Measurements from ENCODE around the gene ALAS1.
A peak's percentile ranks its signal among the peaks of the same experiment; 100 is the strongest.

ALAS1 gene

GRCh38 chr3:52221141-52221562, 23.2 kb downstream of the ALAS1 start:
- CTCF ChIA-PET: interaction anchor here (1.2 to 1.7 kb wide), 5 partner anchors 10 to 118 kb away, joined by 3 to 16 read pairs (median 3); no protein-coding TSS in a partner anchor
- DNase-seq (ENCODE audit: low spot score): no peak
- POLR2A ChIA-PET (ENCODE audit: low non-redundant PET): no interaction called here
- peak overlapping the region; percentile 28 for H3K27ac ChIP-seq
- TF ChIP-seq CTCF (conservative IDR thresholded peaks at IDR 0.05; ENCODE audit: low read depth): no peak

GRCh38 chr3:52221563-52222318, 23.8 kb downstream of the ALAS1 start:
- no peak for TF ChIP-seq CTCF (conservative IDR thresholded peaks at IDR 0.05; ENCODE audit: low read depth)
- peak overlapping the region; percentile 28; the same call in 1 of the 2 replicates for H3K27ac ChIP-seq
- ChIA-PET POLR2A (ENCODE audit: low non-redundant PET) (no interaction called here), CTCF (interaction anchor here (0.5 to 1.7 kb wide), 3 partner anchors 11 to 117 kb away, joined by 3 to 5 read pairs (median 4); no protein-coding TSS in a partner anchor)
- no peak for DNase-seq (ENCODE audit: low spot score)

- TF ChIP-seq CTCF (conservative IDR thresholded peaks at IDR 0.05; ENCODE audit: low read depth): no peak
- DNase-seq (ENCODE audit: low spot score): no peak
- ChIA-PET CTCF (interaction anchor here (0.6 to 1.7 kb wide), 3 partner anchors 8 to 117 kb away, joined by 4 to 5 read pairs (median 5); no protein-coding TSS in a partner anchor), POLR2A (ENCODE audit: low non-redundant PET) (interaction anchor here (0.6 kb wide), 1 partner anchor 28 kb away, joined by 3 read pairs; no protein-coding TSS in a partner anchor)
- H3K27ac ChIP-seq: no peak overlapping the region
Observed at GRCh38 chr3:52222319-52223221, 24.6 kb downstream of the ALAS1 start.

- H3K27ac ChIP-seq: no peak overlapping the region
- DNase-seq (ENCODE audit: low spot score): no peak
- ChIA-PET POLR2A (ENCODE audit: low non-redundant PET) (no interaction called here), CTCF (interaction anchor here (0.6 to 1.0 kb wide), 3 partner anchors 7 to 222 kb away, joined by 3 to 5 read pairs (median 3); no protein-coding TSS in a partner anchor)
- TF ChIP-seq CTCF (conservative IDR thresholded peaks at IDR 0.05; ENCODE audit: low read depth): no peak
Observed at GRCh38 chr3:52223449-52224408, 25.8 kb downstream of the ALAS1 start.

GRCh38 chr3:52225452-52226228, 27.7 kb downstream of the ALAS1 start, which contains the start of gene TLR9:
Gene TLR9 (minus strand): TSS chr3:52225645. CDS start chr3:52225529, 116 bp downstream.
- H3K27ac ChIP-seq: no peak within 1 kb of the TSS
- ChIA-PET POLR2A (ENCODE audit: low non-redundant PET) (no interaction called here), CTCF (interaction anchor here (0.6 kb wide), 1 partner anchor 136 kb away, joined by 5 read pairs; no protein-coding TSS in a partner anchor)
- no peak for TF ChIP-seq CTCF (conservative IDR thresholded peaks at IDR 0.05; ENCODE audit: low read depth)
- no peak for DNase-seq (ENCODE audit: low spot score)
